GM21737 (cell line): ENCODE measurements around the gene DNAH6.
A peak's percentile ranks its signal among the peaks of the same experiment; 100 is the strongest.
"Not testable (repeated sequence)": the region's sequence is repeated elsewhere in the genome, so short reads cannot be mapped to it uniquely, and the experiment has no call there.

ENCODE experiments used
- ATAC-seq: cut with Tn5 transposase; IDR thresholded peaks from one replicate; pipeline ENCODE4 v1.9.1; 2021; ENCODE audit warnings: mild to moderate bottlenecking, moderate library complexity; ENCODE audit not compliant: unreplicated experiment

DNAH6 gene

GRCh38 chr2:84858937-84859336 lies 342.6 kb downstream of the DNAH6 start:
- no peak for ATAC-seq

DNA sequence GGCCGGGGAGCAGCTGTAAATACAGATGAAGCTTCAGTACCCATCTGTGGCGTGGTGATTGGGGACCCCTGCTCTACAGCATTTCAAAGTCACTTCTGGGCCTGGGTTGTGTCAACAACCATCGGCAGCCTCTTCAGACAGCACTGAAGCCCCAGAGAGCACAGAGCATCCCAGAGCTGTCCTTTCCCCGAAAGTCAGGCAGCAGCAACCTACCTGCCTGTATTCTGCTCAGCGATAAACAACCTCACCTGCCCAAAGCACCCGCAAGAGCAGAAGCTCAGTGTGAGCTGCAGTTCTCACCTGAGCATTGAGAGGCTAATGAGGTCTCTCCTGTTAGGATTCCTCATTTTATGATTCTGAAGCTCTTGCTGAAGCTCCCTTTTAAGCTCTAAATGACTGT lies 345.2 kb downstream of the DNAH6 start:
- no peak for ATAC-seq

- no peak for ATAC-seq
These were observed 345.7 kb downstream of the DNAH6 start for GRCh38 chr2:84862006-84862405.

DNA sequence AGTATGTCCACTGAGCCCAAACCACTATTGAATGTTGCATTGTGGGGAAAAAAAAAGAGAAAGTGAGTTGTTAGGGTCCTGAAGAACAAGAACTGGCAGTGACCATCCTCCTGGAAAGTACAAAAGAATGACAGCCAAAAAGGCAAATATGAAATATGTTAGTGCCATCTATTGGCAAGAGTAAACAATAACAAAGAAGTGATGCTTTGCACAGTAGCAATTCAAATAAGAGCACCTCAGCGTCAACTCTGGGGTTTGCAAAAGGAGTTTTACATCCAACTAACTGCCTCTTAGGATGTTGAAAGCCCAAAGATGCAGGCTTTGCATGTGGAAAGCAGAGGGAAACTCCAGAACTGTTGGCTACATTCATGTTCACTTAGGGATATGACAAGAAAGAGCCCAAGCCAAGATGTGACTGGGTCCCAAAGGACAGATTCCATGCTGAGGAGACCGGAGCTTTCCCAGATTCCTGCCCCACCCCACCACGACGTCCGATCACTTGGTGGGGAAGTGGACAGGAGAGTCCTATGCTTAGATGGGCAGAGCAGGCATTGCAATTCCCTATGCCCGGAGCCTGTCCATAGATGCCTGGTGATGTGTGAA lies 349.0 kb downstream of the DNAH6 start:
- peak; percentile 54 for ATAC-seq

DNA sequence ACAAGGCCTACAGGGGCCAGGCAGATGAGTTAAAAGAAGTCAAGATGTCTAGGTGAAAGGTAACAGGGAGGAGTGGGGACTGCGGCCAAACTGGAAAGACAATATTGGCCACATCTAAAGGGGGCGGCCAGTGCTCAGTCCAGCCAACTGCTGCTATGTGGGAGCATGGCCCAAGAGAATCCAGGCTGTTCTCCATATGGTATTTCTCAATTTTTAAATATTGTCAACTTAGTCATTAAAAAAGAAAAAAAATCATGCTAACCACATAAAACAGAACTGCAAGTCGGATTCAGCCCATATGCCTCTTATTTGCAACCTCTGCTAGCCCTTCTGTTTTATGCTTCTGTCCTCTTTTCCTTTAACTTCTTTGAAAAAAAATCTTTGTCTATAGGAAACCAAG lies 349.8 kb downstream of the DNAH6 start:
- no peak for ATAC-seq

- not testable (repeated sequence) for ATAC-seq
These were observed 352.0 kb downstream of the DNAH6 start for GRCh38 chr2:84868327-84868726.
